ENCODE results near the gene ZNF236.

- TF ChIP-seq CTCF (IDR thresholded peaks at IDR 0.05) (no peak), POLR2A (IDR thresholded peaks at IDR 0.05) (no peak)
Measured at GRCh38 chr18:76970770-76971559, 148.6 kb downstream of the ZNF236 start.
